Fibroblast of skin of abdomen (primary cell): ENCODE results near the gene SVBP.

Experiments used
- DNase-seq: peaks from one replicate; pipeline ENCODE4 v3.0.0-alpha.2; 2013

SVBP gene

DNA sequence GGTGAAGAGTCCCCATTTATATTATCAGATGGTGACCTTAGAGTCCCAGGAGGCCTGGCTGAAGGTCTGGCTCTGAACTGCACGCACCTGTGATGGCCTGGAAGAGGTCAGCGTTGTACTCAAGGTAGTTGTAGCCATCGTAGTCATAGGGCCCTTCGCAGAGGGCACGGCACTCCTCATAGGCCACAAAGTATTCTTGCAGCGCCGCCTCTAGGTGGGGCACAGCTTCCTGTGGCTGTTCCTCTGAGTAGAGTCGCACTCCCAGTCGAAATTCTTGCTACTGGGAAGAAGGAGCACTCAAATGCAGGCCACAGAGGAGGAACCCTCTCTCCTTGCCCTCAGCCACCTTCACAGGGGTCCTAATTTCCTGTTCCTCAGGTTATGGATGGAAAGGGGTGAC is 58.1 kb downstream of the SVBP start:
- DNase-seq = no peak

DNA sequence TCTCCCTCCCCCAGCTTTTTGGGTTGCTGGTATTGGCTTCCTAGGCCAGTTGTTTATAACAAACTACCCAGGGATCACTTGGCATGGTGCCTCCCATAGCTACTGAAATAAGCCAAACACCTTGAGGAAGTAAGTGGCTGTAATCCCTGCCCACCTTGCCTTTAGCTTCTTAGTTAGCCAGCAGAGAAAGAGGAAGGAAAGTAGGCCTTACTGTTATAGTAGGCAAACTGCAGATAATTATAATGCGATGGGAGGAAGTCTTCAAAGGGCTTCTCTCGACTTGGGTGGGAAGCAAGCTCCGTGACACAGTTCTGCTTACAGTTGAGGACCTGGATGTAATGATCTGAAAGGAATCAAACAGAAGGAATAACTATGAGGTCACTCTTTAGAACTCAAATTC is 58.6 kb downstream of the SVBP start:
- no peak for DNase-seq

DNA sequence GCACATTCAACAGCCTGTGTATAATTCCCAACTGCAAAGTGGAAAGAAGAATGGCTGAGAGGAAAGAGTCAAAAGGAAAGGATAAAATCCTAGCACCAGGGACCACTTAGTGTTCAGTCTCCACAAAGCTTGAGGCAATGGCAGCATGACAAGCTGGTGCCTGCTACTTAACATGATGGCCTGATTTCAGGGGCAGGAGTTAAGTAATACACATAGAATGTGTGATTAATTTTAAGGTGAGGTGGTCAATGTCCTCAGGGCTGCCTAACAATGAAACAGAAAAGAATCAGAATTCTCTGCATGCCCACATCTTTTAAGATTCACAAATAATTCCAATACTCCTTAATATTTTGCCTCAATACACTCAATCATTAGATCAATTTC is 59.3 kb downstream of the SVBP start:
- no peak for DNase-seq
